HepG2 (cell line): Measurements from ENCODE around the gene LIPC. TPM values are rescaled to one million over a fixed set of nuclear protein-coding genes. Genes with fewer than 3 reads are reported as not detected.

Experiments used
- CREB3 ChIP-seq: sonication (generic); formaldehyde crosslinking; IDR thresholded peaks from 2 replicates; pipeline ENCODE4 v1.5.0; 2020; ENCODE audit warnings: missing genetic modification reagents
- DNMT3B ChIP-seq: conservative IDR thresholded peaks from 2 replicates; pipeline ENCODE4 v1.6.1; 2016; ENCODE audit warnings: missing biosample characterization, control low read depth
- E2F5 ChIP-seq: sonication (generic); formaldehyde crosslinking; conservative IDR thresholded peaks from 2 replicates; pipeline ENCODE4 v1.4.0; 2020; ENCODE audit warnings: missing genetic modification reagents
- FOXA3 ChIP-seq: IDR thresholded peaks from 2 replicates; pipeline ENCODE4 v1.6.1; 2016; ENCODE audit warnings: missing genetic modification reagents, missing compliant biosample characterization
- GATAD2A ChIP-seq: IDR thresholded peaks from 2 replicates; pipeline ENCODE4 v1.6.1; 2016
- IKZF5 ChIP-seq: IDR thresholded peaks from 2 replicates; pipeline ENCODE4 v1.6.1; 2018; ENCODE audit warnings: missing genetic modification reagents, mild to moderate bottlenecking, missing compliant biosample characterization
- JUN ChIP-seq: sonication (generic); formaldehyde crosslinking; IDR thresholded peaks from 2 replicates; pipeline ENCODE4 v1.4.0; 2020; ENCODE audit warnings: mild to moderate bottlenecking, missing genetic modification reagents
- MED1 ChIP-seq: sonication (generic); formaldehyde crosslinking; IDR thresholded peaks from 2 replicates; pipeline ENCODE4 v1.4.0; 2020; ENCODE audit warnings: missing genetic modification reagents
- MIXL1 ChIP-seq: IDR thresholded peaks from 2 replicates; pipeline ENCODE4 v1.6.1; 2016
- NR2C2 ChIP-seq: sonication (generic); formaldehyde crosslinking; IDR thresholded peaks from 2 replicates; pipeline ENCODE4 v1.4.0; 2020; ENCODE audit warnings: missing genetic modification reagents, mild to moderate bottlenecking, moderate library complexity, borderline replicate concordance
- PITX1 ChIP-seq: sonication (generic); formaldehyde crosslinking; IDR thresholded peaks from 2 replicates; pipeline ENCODE4 v1.5.1; 2020; ENCODE audit warnings: mild to moderate bottlenecking, missing genetic modification reagents
- PRDM10 ChIP-seq: sonication (generic); formaldehyde crosslinking; IDR thresholded peaks from 2 replicates; pipeline ENCODE4 v1.4.0; 2020; ENCODE audit warnings: low read depth, missing genetic modification reagents
- RXRB ChIP-seq: IDR thresholded peaks from 2 replicates; pipeline ENCODE4 v1.6.1; 2016; ENCODE audit warnings: borderline replicate concordance, missing genetic modification reagents, missing compliant biosample characterization
- TFAP4 ChIP-seq: sonication (generic); IDR thresholded peaks from 2 replicates; pipeline ENCODE4 v1.6.1; 2016; ENCODE audit warnings: low read depth, borderline replicate concordance
- USF2 ChIP-seq, 2 experiments: sonication (generic) in 1 of 2; formaldehyde crosslinking in 1 of 2; IDR thresholded peaks; 2 replicates each; pipeline versions ENCODE4 v1.5.1 to v1.6.1; 2011 to 2020; ENCODE audit warnings: borderline replicate concordance in 1 of 2, low read depth in 1 of 2, low read length in 1 of 2, mild to moderate bottlenecking in 1 of 2, missing genetic modification reagents in 1 of 2, moderate library complexity in 1 of 2
- XRCC5 ChIP-seq: fragments of 200-400 bp; formaldehyde crosslinking; optimal IDR thresholded peaks from 2 replicates; pipeline ENCODE3; 2017; ENCODE audit warnings: mild to moderate bottlenecking, low read length
- ZBTB7B ChIP-seq: sonication (generic); formaldehyde crosslinking; IDR thresholded peaks from 2 replicates; pipeline ENCODE4 v1.4.0; 2020; ENCODE audit warnings: missing genetic modification reagents
- ZNF350 ChIP-seq: sonication (generic); formaldehyde crosslinking; IDR thresholded peaks from 2 replicates; pipeline ENCODE4 v1.4.0; 2020; ENCODE audit warnings: mild to moderate bottlenecking, low read depth, missing genetic modification reagents, borderline replicate concordance
- ZNF614 ChIP-seq: IDR thresholded peaks from 2 replicates; pipeline ENCODE4 v1.6.1; 2018; ENCODE audit warnings: missing biosample characterization, missing genetic modification reagents, inconsistent platforms, borderline replicate concordance
- polyA plus RNA-seq, 8 experiments: library from polyadenylated mRNA; depleted of rRNA in 3 of 8; stranded (reverse) in 7 of 8; unstranded in 1 of 8; fragments of >200 nt; fragmentation: Illumina TruSeq in 4 of 8; extraction: Trizol in 4 of 8; gene quantifications; 2 replicates each; pipeline versions ENCODE4 v1.2.1 to v1.2.3, GENCODE V29; 2011 to 2016; ENCODE audit warnings: low read depth in 4 of 8, missing spikeins in 1 of 8, mixed read lengths in 1 of 8; ENCODE audit not compliant: insufficient read depth in 1 of 8
- total RNA-seq, 5 experiments: library from RNA; depleted of rRNA; stranded (reverse); fragments of >200 nt; fragmentation: Illumina TruSeq; extraction: Trizol; gene quantifications; 2 replicates each; pipeline ENCODE4 v1.2.3, GENCODE V29; 2016; ENCODE audit warnings: low read depth in 1 of 5

Gene LIPC
- total and polyA plus RNA-seq, 2 of the 13 experiments (the other 11 are each of a cell fraction or from before 2014, with no cell fraction given) = 26.0 to 38.0 TPM

- TF ChIP-seq USF2 (IDR thresholded peaks at IDR 0.05; ENCODE audit: low read depth, low read length) = no peak
- peak; percentile 70; the same call in 1 of the 2 replicates for TF ChIP-seq USF2 (CRISPR knock-in tag; IDR thresholded peaks at IDR 0.05; ENCODE audit: borderline replicate concordance)
- 0 out of 2 replicates have a peak, but pooled peaks have one; percentile 19 for TF ChIP-seq CREB3
- 0 out of 2 replicates have a peak, but pooled peaks have one; percentile 14 for TF ChIP-seq JUN
- no peak for TF ChIP-seq DNMT3B
- TF ChIP-seq PITX1 (CRISPR knock-in tag) = 0 out of 2 replicates have a peak, but pooled peaks have one; percentile 41
- TF ChIP-seq ZNF614 = no peak
- 0 out of 2 replicates have a peak, but pooled peaks have one; percentile 70 for TF ChIP-seq MIXL1 (CRISPR knock-in tag)
- no peak for TF ChIP-seq NR2C2
- TF ChIP-seq E2F5 = no peak
- TF ChIP-seq IKZF5 (CRISPR knock-in tag) = 0 out of 2 replicates have a peak, but pooled peaks have one; percentile 39
- peak; percentile 68 for TF ChIP-seq XRCC5
- TF ChIP-seq ZNF350 (CRISPR knock-in tag) = peak; percentile 58; the same call in 1 of the 2 replicates
- 0 out of 2 replicates have a peak, but pooled peaks have one; percentile 38 for TF ChIP-seq PRDM10 (CRISPR knock-in tag)
- TF ChIP-seq GATAD2A (CRISPR knock-in tag) = peak; percentile 13
- TF ChIP-seq MED1 (CRISPR knock-in tag) = 0 out of 2 replicates have a peak, but pooled peaks have one; percentile 33
- TF ChIP-seq ZBTB7B (CRISPR knock-in tag) = 0 out of 2 replicates have a peak, but pooled peaks have one; percentile 0
- 0 out of 2 replicates have a peak, but pooled peaks have one; percentile 6 for TF ChIP-seq TFAP4
- TF ChIP-seq FOXA3 (CRISPR knock-in tag) = peak; percentile 5; the same call in 1 of the 2 replicates
- peak; percentile 9 for TF ChIP-seq RXRB
These were observed 35.4 kb downstream of the LIPC start (continued) for GRCh38 chr15:58467121-58467721.
